HG02840 (cell line): Measurements from ENCODE around the gene KSR2.

Source experiments
- ATAC-seq: cut with Tn5 transposase; IDR thresholded peaks from one replicate; pipeline ENCODE4 v1.9.1; 2021; ENCODE audit warnings: mild to moderate bottlenecking, moderate library complexity, moderate number of reproducible peaks; ENCODE audit not compliant: unreplicated experiment, low FRiP score

KSR2 gene

GRCh38 chr12:117707861-117708260, 260.9 kb downstream of the KSR2 start:
- no peak for ATAC-seq

GRCh38 chr12:117703584-117703983, 265.2 kb downstream of the KSR2 start:
- no peak for ATAC-seq

- ATAC-seq, result no peak
These were observed 266.0 kb downstream of the KSR2 start for GRCh38 chr12:117702741-117703140.

- no peak for ATAC-seq
These were observed 269.2 kb downstream of the KSR2 start for GRCh38 chr12:117699575-117699974.

GRCh38 chr12:117699118-117699517, 269.7 kb downstream of the KSR2 start:
- ATAC-seq, result no peak

GRCh38 chr12:117695956-117696355, 272.8 kb downstream of the KSR2 start:
- ATAC-seq, result no peak

GRCh38 chr12:117692512-117692911, 276.3 kb downstream of the KSR2 start:
- no peak for ATAC-seq

- no peak for ATAC-seq
These were observed 278.9 kb downstream of the KSR2 start for GRCh38 chr12:117689857-117690256.

GRCh38 chr12:117688446-117688845, 280.3 kb downstream of the KSR2 start:
- no peak for ATAC-seq

- no peak for ATAC-seq
These were observed 281.8 kb downstream of the KSR2 start for GRCh38 chr12:117686911-117687377.

- ATAC-seq, result no peak
These were observed 282.6 kb downstream of the KSR2 start for GRCh38 chr12:117686210-117686609.

- ATAC-seq, result no peak
These were observed 283.5 kb downstream of the KSR2 start for GRCh38 chr12:117685110-117685926.

- no peak for ATAC-seq
These were observed 284.3 kb downstream of the KSR2 start for GRCh38 chr12:117684471-117684870.

- no peak for ATAC-seq
These were observed 288.5 kb downstream of the KSR2 start for GRCh38 chr12:117680312-117680711.

GRCh38 chr12:117679776-117680175, 289.0 kb downstream of the KSR2 start:
- no peak for ATAC-seq

GRCh38 chr12:117674763-117675162, 294.0 kb downstream of the KSR2 start:
- ATAC-seq, result no peak

GRCh38 chr12:117674313-117674712, 294.5 kb downstream of the KSR2 start:
- no peak for ATAC-seq

GRCh38 chr12:117671734-117672133, 297.1 kb downstream of the KSR2 start:
- ATAC-seq, result no peak

- ATAC-seq, result no peak
These were observed 304.6 kb downstream of the KSR2 start for GRCh38 chr12:117664169-117664568.

GRCh38 chr12:117662620-117663395, 306.0 kb downstream of the KSR2 start:
- no peak for ATAC-seq

- no peak for ATAC-seq
These were observed 306.6 kb downstream of the KSR2 start for GRCh38 chr12:117662220-117662619.

- ATAC-seq, result no peak
These were observed 307.3 kb downstream of the KSR2 start for GRCh38 chr12:117661471-117661870.
